C4-2B (cell line): ENCODE measurements around the gene FHOD3.
"Not testable (repeated sequence)": the region's sequence is repeated elsewhere in the genome, so short reads cannot be mapped to it uniquely, and the experiment has no call there.

Source experiments
- H3K27ac ChIP-seq: fragments of 450-650 bp; 2 replicates; pipeline ENCODE4 v1.5.1; 2017
- ZFX ChIP-seq: fragments of 450-650 bp; IDR thresholded peaks from 2 replicates; pipeline ENCODE4 v1.6.1; 2017
- TF ChIP-seq, protein P1 (sequence below): fragments of 450-650 bp; conservative IDR thresholded peaks from 2 replicates; pipeline ENCODE4 v1.5.1; 2017; ENCODE audit warnings: mild to moderate bottlenecking

FHOD3 gene

DNA sequence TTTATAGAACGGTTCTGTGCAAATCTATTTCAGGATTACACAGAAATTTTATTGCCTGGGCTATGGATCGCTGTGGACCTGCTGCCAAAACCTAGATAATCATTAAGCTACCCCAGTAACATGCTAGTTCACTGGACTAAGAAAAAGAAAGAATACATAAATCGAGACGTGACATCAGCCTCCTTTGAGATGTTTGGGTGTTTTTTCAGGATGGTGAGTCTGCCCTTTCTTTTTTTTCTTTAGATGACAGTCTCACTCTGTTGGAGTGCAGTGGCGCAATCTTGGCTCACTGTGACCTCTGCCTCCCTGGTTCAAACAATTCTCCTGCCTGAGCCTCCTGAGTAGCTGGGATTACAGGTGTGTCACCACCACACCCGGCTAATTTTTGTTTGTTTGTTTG, 52.0 kb downstream of the FHOD3 start:
- H3K27ac ChIP-seq = no peak overlapping the region
- no peak for TF ChIP-seq ZFX
- TF ChIP-seq, protein P1, sequence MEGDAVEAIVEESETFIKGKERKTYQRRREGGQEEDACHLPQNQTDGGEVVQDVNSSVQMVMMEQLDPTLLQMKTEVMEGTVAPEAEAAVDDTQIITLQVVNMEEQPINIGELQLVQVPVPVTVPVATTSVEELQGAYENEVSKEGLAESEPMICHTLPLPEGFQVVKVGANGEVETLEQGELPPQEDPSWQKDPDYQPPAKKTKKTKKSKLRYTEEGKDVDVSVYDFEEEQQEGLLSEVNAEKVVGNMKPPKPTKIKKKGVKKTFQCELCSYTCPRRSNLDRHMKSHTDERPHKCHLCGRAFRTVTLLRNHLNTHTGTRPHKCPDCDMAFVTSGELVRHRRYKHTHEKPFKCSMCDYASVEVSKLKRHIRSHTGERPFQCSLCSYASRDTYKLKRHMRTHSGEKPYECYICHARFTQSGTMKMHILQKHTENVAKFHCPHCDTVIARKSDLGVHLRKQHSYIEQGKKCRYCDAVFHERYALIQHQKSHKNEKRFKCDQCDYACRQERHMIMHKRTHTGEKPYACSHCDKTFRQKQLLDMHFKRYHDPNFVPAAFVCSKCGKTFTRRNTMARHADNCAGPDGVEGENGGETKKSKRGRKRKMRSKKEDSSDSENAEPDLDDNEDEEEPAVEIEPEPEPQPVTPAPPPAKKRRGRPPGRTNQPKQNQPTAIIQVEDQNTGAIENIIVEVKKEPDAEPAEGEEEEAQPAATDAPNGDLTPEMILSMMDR = no peak

DNA sequence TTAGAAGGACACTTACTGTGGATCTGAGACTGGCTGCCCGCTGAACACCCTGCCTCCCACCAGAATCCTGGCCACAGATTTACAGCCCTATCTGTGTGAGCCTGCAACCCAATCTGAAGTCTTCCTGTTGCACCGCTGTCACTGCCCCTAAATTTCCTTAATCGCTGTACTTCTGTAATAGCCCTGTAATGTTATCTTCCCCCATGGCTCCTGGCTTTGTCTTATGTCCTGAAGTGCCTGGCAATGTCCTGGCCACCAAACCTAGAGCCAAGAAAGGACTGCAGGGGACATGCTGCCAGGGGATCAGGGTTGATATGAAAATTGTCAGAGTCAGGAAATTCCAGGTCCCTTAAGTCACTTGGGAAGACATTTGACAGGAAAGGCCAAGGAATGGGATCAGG, 52.7 kb downstream of the FHOD3 start:
- H3K27ac ChIP-seq = no peak overlapping the region

DNA sequence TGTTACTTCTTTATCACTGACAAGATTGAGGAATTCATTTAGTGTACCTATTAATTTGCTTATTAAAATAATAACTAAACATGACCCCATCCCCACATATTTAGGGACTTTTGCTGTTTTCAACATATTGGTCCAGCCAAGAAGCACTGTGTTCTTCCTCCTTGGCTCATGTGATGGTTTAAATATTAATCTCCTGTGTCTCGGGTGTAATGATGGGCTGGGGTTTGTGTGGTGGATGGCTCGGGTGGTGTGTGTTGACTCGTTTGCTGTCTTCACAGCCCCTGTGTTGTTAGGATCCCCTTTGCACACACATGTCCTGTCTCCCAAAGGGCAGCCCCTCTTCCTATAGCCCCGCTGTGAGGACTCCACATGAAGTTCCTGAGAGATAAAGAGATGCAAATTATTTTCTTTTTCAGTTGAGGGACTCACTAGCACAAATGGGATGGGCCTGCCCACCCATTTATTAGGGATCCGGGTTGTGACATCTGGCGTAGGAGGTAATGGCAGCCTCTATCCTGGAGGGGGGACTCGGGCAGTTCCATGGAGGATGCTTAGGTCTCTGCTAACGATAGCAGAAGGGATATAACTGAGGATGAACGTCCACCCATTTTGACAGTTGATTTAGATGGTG, 53.4 kb downstream of the FHOD3 start:
- no peak overlapping the region for H3K27ac ChIP-seq
- TF ChIP-seq, protein P1 = no peak
- TF ChIP-seq ZFX = no peak

More for the DNA sequence above, 52.7 kb downstream of the FHOD3 start:
- TF ChIP-seq, protein P1 = no peak
- TF ChIP-seq ZFX = no peak

DNA sequence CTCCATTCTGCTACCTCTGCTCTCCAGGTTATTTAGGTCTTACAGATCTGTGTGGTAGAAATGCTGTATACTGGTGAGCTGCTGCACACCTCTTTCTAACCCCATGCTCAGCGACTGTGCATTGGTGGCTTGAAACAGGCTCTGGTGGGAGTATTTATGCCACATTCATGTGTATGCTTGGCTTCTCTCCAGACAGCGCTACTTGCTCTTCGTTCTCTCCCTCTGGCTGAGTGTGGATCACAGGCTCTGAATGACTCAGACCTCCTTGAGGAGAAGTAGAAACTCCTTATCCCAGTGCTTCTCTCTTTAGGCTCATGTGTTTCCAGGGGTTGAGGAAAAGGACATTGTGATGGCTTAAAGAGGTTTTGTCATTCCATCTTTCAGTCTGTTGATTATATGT, 54.9 kb downstream of the FHOD3 start:
- no peak overlapping the region for H3K27ac ChIP-seq
- TF ChIP-seq, protein P1 = no peak
- TF ChIP-seq ZFX = no peak

DNA sequence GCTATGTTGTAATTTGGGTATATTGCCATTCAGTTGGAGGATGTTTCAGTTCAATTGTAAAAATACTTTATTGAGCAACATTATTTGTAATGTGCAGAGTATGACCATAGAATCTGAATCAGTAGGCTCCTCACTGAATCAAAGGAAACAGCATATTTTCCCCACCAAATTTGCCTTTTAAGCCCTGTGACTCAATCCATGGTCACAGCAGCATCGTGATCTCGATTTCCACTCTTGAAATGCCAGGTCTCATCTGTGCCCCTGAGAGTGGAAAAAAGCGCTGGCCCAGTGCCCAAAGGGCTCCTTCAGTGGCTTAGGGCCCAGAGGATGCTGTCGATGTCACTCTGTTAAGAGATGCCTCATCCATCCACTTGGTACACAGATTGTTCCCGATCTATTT, 57.5 kb downstream of the FHOD3 start:
- H3K27ac ChIP-seq = no peak overlapping the region
- no peak for TF ChIP-seq ZFX
- TF ChIP-seq, protein P1 = no peak

DNA sequence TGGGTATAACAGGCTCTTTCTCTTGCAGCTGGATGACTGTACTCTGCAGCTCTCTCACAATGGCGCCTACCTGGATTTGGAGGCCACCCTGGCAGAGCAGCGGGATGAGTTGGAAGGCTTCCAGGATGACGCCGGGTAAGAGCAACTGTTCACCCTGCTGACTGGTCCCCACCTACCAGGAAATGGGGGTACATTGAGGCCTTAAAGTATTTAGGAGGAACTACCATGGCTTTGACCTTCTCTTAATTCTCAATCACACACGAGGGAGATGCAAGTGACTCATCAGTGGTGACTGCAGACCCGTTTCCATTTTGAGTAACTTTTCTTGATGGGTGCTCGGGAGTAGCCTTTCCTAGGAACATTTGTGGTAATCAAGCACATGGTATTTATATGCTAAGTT, 58.0 kb downstream of the FHOD3 start:
- TF ChIP-seq, protein P1 = no peak
- no peak for TF ChIP-seq ZFX
- H3K27ac ChIP-seq = no peak overlapping the region

DNA sequence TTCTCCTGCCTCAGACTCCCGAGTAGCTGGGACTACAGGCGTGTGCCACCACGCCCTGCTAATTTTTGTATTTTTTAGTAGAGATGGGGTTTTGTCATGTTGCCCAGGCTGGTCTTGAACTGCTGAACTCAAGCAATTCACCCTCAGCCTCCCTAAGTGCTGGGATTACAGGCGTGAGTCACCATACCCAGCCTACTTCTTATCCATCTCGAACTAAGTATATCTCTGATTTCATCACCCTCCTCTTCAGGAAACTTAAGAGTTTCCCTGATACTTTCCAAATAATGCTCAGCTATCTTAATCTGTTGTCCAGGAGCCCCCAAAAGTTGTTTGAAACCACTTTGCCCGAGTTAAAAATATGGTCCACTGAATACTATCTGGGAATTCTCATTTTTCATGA, 59.2 kb downstream of the FHOD3 start:
- H3K27ac ChIP-seq = not testable (repeated sequence)

DNA sequence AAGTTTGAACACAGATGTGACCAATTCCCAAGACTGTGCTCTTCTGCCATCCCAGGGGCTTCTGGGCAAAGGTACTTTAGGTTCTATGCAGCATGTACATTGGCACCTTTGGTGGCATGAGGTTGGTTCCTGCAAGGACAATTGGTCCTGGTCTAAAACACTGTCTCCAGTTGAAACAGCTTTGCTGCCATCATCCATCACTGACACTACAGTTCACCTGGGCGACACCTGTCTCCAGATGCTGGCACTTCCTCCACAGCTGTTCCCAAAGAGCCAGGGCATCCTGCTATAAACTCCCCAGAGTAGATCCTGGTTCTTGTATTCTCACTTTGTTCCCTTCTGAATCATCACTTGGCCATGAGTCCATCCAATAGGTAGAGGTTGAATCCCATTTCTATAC, 60.6 kb downstream of the FHOD3 start:
- H3K27ac ChIP-seq = no peak overlapping the region
- TF ChIP-seq, protein P1 = no peak
- TF ChIP-seq ZFX = no peak
